ENCODE measurements around the gene NYAP2. TPM values are rescaled to one million over a fixed set of nuclear protein-coding genes. Genes with fewer than 3 reads are reported as not detected.

NYAP2 gene
- total RNA-seq, 1 experiment from 2014 or later = not detected

GRCh38 chr2:225501022-225501421 is 101.5 kb downstream of the NYAP2 start:
- no peaks in the 10 kb centered on the region for H3K4me1 ChIP-seq (ENCODE audit: control insufficient read depth in 1 of 2, insufficient read depth in 2 of 2, low read length in 2 of 2)
- TF ChIP-seq TCF7L2 (IDR thresholded peaks at IDR 0.05; ENCODE audit: borderline replicate concordance, extremely low read depth, insufficient read depth, insufficient read length) = no peak
- no peak for TF ChIP-seq POLR2AphosphoS5 (IDR thresholded peaks at IDR 0.05; ENCODE audit: low read depth, low read length)
- no peak for TF ChIP-seq CBX3 (IDR thresholded peaks at IDR 0.05; ENCODE audit: low read depth)
- no peak for TF ChIP-seq RAD21 (IDR thresholded peaks at IDR 0.05; ENCODE audit: low read depth)
- TF ChIP-seq CTCF (IDR thresholded peaks at IDR 0.05 in 2 of 3, conservative IDR thresholded peaks at IDR 0.05 in 1 of 3; ENCODE audit: borderline replicate concordance in 1 of 3, insufficient read depth in 1 of 3, low read depth in 2 of 3, low read length in 2 of 3) = no peak
- no peak for TF ChIP-seq ATF3 (IDR thresholded peaks at IDR 0.05)
- no peak for TF ChIP-seq SRF (IDR thresholded peaks at IDR 0.05; ENCODE audit: low read depth)
- TF ChIP-seq MAX (IDR thresholded peaks at IDR 0.05) = no peak
- TF ChIP-seq EZH2 (IDR thresholded peaks at IDR 0.05) = no peak
- no peak for TF ChIP-seq JUND (IDR thresholded peaks at IDR 0.05)
- no peak for TF ChIP-seq SIN3A (IDR thresholded peaks at IDR 0.05; ENCODE audit: low read depth)
- TF ChIP-seq YY1 (IDR thresholded peaks at IDR 0.05; ENCODE audit: extremely low read depth, insufficient replicate concordance, low read depth, low read length) = no peak
- no peak for TF ChIP-seq ZFX (IDR thresholded peaks at IDR 0.05)
- no peak for TF ChIP-seq POLR2A (IDR thresholded peaks at IDR 0.05; ENCODE audit: borderline replicate concordance, extremely low read depth, insufficient read depth, insufficient read length)
- no peak for TF ChIP-seq ZNF274 (IDR thresholded peaks at IDR 0.05; ENCODE audit: low read depth, low read length)
- no peak for TF ChIP-seq SP1 (IDR thresholded peaks at IDR 0.05; ENCODE audit: low read depth)
- TF ChIP-seq CEBPB (IDR thresholded peaks at IDR 0.05; ENCODE audit: low read depth) = no peak
- no peak for TF ChIP-seq FOSL1 (IDR thresholded peaks at IDR 0.05; ENCODE audit: low read depth)
- TF ChIP-seq EZH2phosphoT487 (IDR thresholded peaks at IDR 0.05; ENCODE audit: borderline replicate concordance) = no peak
- no peak for TF ChIP-seq ELF1 (IDR thresholded peaks at IDR 0.05; ENCODE audit: borderline replicate concordance, low read depth)
- no peaks in the 10 kb centered on the region for H4K20me1 ChIP-seq (ENCODE audit: insufficient read depth)
- intact Hi-C loops (cut with micrococcal nuclease) = no loop called here
- ChIA-PET RAD21 (ENCODE audit: low non-redundant PET in 1 of 2, low total read pairs in 2 of 2, uncharacterized antibody in 2 of 2, unreplicated experiment in 2 of 2) (no interaction called here), CTCF (no interaction called here), POLR2A (no interaction called here)
- H3K9me3 ChIP-seq (ENCODE audit: control insufficient read depth in 1 of 2, insufficient read depth in 1 of 2, low read depth in 1 of 2, low read length in 2 of 2) = no peaks in the 10 kb centered on the region
- no peaks in the 10 kb centered on the region for H3K79me2 ChIP-seq (ENCODE audit: insufficient read depth, low read length)
- H3K27ac ChIP-seq (ENCODE audit: low read depth, low read length) = no peak overlapping the region
- no peak overlapping the region for H3K4me2 ChIP-seq (ENCODE audit: low read length)
- DNase-seq (ENCODE audit: low read depth, low spot score) (no peak), ATAC-seq (no peak)
- no peaks in the 10 kb centered on the region for H3K36me3 ChIP-seq (ENCODE audit: control insufficient read depth in 1 of 2, insufficient read depth in 2 of 2, low read length in 2 of 2)
- H3K9me2 ChIP-seq (ENCODE audit: insufficient read depth) = no peaks in the 10 kb centered on the region
- H2AFZ ChIP-seq (ENCODE audit: low read depth, low read length, poor library complexity, severe bottlenecking) = no peak overlapping the region
- no peak overlapping the region for H3K9ac ChIP-seq (ENCODE audit: low read length)
- H3K4me3 ChIP-seq (replicated peaks in 1 of 2; ENCODE audit: low read depth in 1 of 2, low read length in 2 of 2) = no peak overlapping the region
- H3K27me3 ChIP-seq (ENCODE audit: insufficient read depth, low read length) = no peaks in the 10 kb centered on the region
- BruUV-seq (replicated peaks) = no TSS peak

Data from HCT116 (cell line).